HEK293T (cell line): ENCODE data around the gene ZNF330.

ENCODE experiments used
- CTCF ChIA-PET: fragments of 350-600 bp; formaldehyde crosslinking; extraction: SDS; loops from one replicate; lab custom pipeline; 2021; ENCODE audit warnings: antibody characterized with exemption, inconsistent platforms; lab: Yijun Ruan, JAX
- POLR2A ChIA-PET: fragments of 350-600 bp; formaldehyde crosslinking; extraction: SDS; loops from one replicate; lab custom pipeline; 2020; ENCODE audit warnings: antibody characterized with exemption, inconsistent platforms; lab: Yijun Ruan, JAX
- DNase-seq: peaks from one replicate; pipeline ENCODE4 v3.0.0; 2012; ENCODE audit warnings: mixed read lengths; ENCODE audit errors: extremely low spot score
- ARNT ChIP-seq: fragments of 450-650 bp; IDR thresholded peaks from 2 replicates; pipeline ENCODE4 v1.6.1; 2017; ENCODE audit warnings: mild to moderate bottlenecking
- BHLHE40 ChIP-seq: fragments of 450-650 bp; IDR thresholded peaks from 2 replicates; pipeline ENCODE4 v1.6.1; 2016; ENCODE audit warnings: mild to moderate bottlenecking, moderate library complexity, borderline replicate concordance
- CTBP1 ChIP-seq: fragments of 450-650 bp; IDR thresholded peaks from 2 replicates; pipeline ENCODE4 v1.6.1; 2016; ENCODE audit warnings: borderline replicate concordance
- ELF4 ChIP-seq: fragments of 450-650 bp; IDR thresholded peaks from 2 replicates; pipeline ENCODE4 v1.6.1; 2017; ENCODE audit warnings: antibody characterized with exemption
- FOXA1 ChIP-seq: fragments of 450-650 bp; IDR thresholded peaks from 2 replicates; pipeline ENCODE4 v1.6.1; 2016; ENCODE audit warnings: mild to moderate bottlenecking
- FOXK2 ChIP-seq: fragments of 450-650 bp; IDR thresholded peaks from 2 replicates; pipeline ENCODE4 v1.6.1; 2016; ENCODE audit warnings: mild to moderate bottlenecking
- FOXM1 ChIP-seq: fragments of 450-650 bp; IDR thresholded peaks from 2 replicates; pipeline ENCODE4 v1.6.1; 2017; ENCODE audit warnings: mild to moderate bottlenecking, borderline replicate concordance
- HDGF ChIP-seq: fragments of 450-650 bp; IDR thresholded peaks from 2 replicates; pipeline ENCODE4 v1.6.1; 2017; ENCODE audit warnings: antibody characterized with exemption, borderline replicate concordance
- L3MBTL2 ChIP-seq: fragments of 450-650 bp; conservative IDR thresholded peaks from 2 replicates; pipeline ENCODE4 v1.6.1; 2016; ENCODE audit warnings: mild to moderate bottlenecking
- LEF1 ChIP-seq: fragments of 450-650 bp; IDR thresholded peaks from 2 replicates; pipeline ENCODE4 v1.6.1; 2017; ENCODE audit warnings: mild to moderate bottlenecking, borderline replicate concordance
- NFRKB ChIP-seq: fragments of 450-650 bp; IDR thresholded peaks from 2 replicates; pipeline ENCODE4 v1.6.1; 2016; ENCODE audit warnings: mild to moderate bottlenecking, moderate library complexity
- PKNOX1 ChIP-seq: fragments of 450-650 bp; IDR thresholded peaks from 2 replicates; pipeline ENCODE4 v1.6.1; 2016
- SP1 ChIP-seq: fragments of 450-650 bp; IDR thresholded peaks from 2 replicates; pipeline ENCODE4 v1.6.1; 2017
- SUZ12 ChIP-seq: fragments of 450-650 bp; IDR thresholded peaks from 2 replicates; pipeline ENCODE4 v1.6.1; 2016; ENCODE audit warnings: mild to moderate bottlenecking
- TARDBP ChIP-seq: fragments of 450-650 bp; IDR thresholded peaks from 2 replicates; pipeline ENCODE4 v1.6.1; 2016
- ZNF384 ChIP-seq: fragments of 450-650 bp; IDR thresholded peaks from 2 replicates; pipeline ENCODE4 v1.6.1; 2016

Gene ZNF330

GRCh38 chr4:141246683-141247429, 26.2 kb downstream of the ZNF330 start:
- POLR2A ChIA-PET: no interaction called here
- no peak for TF ChIP-seq PKNOX1
- TF ChIP-seq ARNT: no peak
- TF ChIP-seq SP1: no peak
- TF ChIP-seq FOXM1: no peak
- no peak for TF ChIP-seq ELF4
- TF ChIP-seq ZNF384: no peak
- TF ChIP-seq BHLHE40: no peak
- TF ChIP-seq CTBP1: no peak
- no peak for TF ChIP-seq LEF1
- no peak for TF ChIP-seq L3MBTL2
- TF ChIP-seq HDGF: no peak
- TF ChIP-seq FOXK2: no peak
- no peak for TF ChIP-seq NFRKB
- no peak for TF ChIP-seq FOXA1
- no peak for TF ChIP-seq SUZ12
- no peak for TF ChIP-seq TARDBP
- CTCF ChIA-PET: interaction anchor here (0.6 to 0.7 kb wide), 2 partner anchors 109 to 343 kb away, joined by 3 read pairs; no protein-coding TSS in a partner anchor
- DNase-seq: no peak

GRCh38 chr4:141247430-141247780, 26.7 kb downstream of the ZNF330 start:
- POLR2A ChIA-PET: no interaction called here
- TF ChIP-seq ELF4: no peak
- TF ChIP-seq NFRKB: no peak
- no peak for TF ChIP-seq ARNT
- TF ChIP-seq LEF1: no peak
- TF ChIP-seq FOXK2: no peak
- TF ChIP-seq ZNF384: no peak
- TF ChIP-seq FOXM1: no peak
- no peak for TF ChIP-seq BHLHE40
- TF ChIP-seq FOXA1: no peak
- TF ChIP-seq SUZ12: no peak
- no peak for TF ChIP-seq HDGF
- TF ChIP-seq PKNOX1: no peak
- no peak for TF ChIP-seq SP1
- TF ChIP-seq CTBP1: no peak
- TF ChIP-seq TARDBP: no peak
- no peak for TF ChIP-seq L3MBTL2
- DNase-seq: no peak
- CTCF ChIA-PET: interaction anchor here (0.6 kb wide), 1 partner anchor 110 kb away, joined by 3 read pairs; no protein-coding TSS in a partner anchor

- TF ChIP-seq SUZ12 (no peak), FOXK2 (no peak), NFRKB (no peak), ARNT (no peak), SP1 (no peak)
- no peak for DNase-seq
- CTCF ChIA-PET: no interaction called here
- POLR2A ChIA-PET: no interaction called here
Observed at GRCh38 chr4:141248029-141248428, 27.3 kb downstream of the ZNF330 start.

- no peak for DNase-seq
- ChIA-PET CTCF (no interaction called here), POLR2A (no interaction called here)
- no peak for TF ChIP-seq SUZ12
- TF ChIP-seq HDGF: no peak
- TF ChIP-seq CTBP1: no peak
- TF ChIP-seq PKNOX1: no peak
- TF ChIP-seq FOXA1: no peak
- TF ChIP-seq ARNT: no peak
- no peak for TF ChIP-seq SP1
- no peak for TF ChIP-seq TARDBP
- TF ChIP-seq BHLHE40: no peak
- no peak for TF ChIP-seq L3MBTL2
- TF ChIP-seq LEF1: no peak
- TF ChIP-seq ELF4: no peak
Observed at GRCh38 chr4:141248486-141248885, 27.8 kb downstream of the ZNF330 start.

GRCh38 chr4:141254326-141254725, 33.6 kb downstream of the ZNF330 start:
- ChIA-PET POLR2A (no interaction called here), CTCF (no interaction called here)
- no peak for DNase-seq
- no peak for TF ChIP-seq ELF4
- no peak for TF ChIP-seq L3MBTL2
- TF ChIP-seq HDGF: no peak

GRCh38 chr4:141255016-141255415, 34.3 kb downstream of the ZNF330 start:
- DNase-seq: no peak
- ChIA-PET CTCF (interaction anchor here (0.6 kb wide), 1 partner anchor 52 kb away, joined by 4 read pairs; no protein-coding TSS in a partner anchor), POLR2A (no interaction called here)
- TF ChIP-seq TARDBP: no peak
- no peak for TF ChIP-seq BHLHE40
- TF ChIP-seq ARNT: no peak
- no peak for TF ChIP-seq NFRKB
- TF ChIP-seq L3MBTL2: no peak
- TF ChIP-seq LEF1: no peak
- no peak for TF ChIP-seq SP1
- TF ChIP-seq FOXK2: no peak
- TF ChIP-seq PKNOX1: no peak
- TF ChIP-seq ELF4: no peak
- TF ChIP-seq CTBP1: no peak
- no peak for TF ChIP-seq SUZ12
- no peak for TF ChIP-seq HDGF
- no peak for TF ChIP-seq ZNF384
- no peak for TF ChIP-seq FOXM1
- no peak for TF ChIP-seq FOXA1
